ENCODE results near the gene ELP6. TPM values are rescaled to one million over a fixed set of nuclear protein-coding genes. Genes with fewer than 3 reads are reported as not detected.

The ELP6 gene
- total and polyA plus RNA-seq, 9 of the 15 experiments (the other 6 are each of a cell fraction or from before 2014, with no cell fraction given) = 76.9 to 198 (median 83.3) TPM

GRCh38 chr3:47533481-47533880 is 20.0 kb upstream of the ELP6 start:
- 61% methylated on average over 2 of the region's 2 CpGs for WGBS (ENCODE audit: insufficient coverage, low coverage, missing lambda C conversion rate)
- Histone ChIP-seq H3K4me1 (replicated peaks in 1 of 2; ENCODE audit: control insufficient read depth in 2 of 2, insufficient read depth in 2 of 2, low read length in 2 of 2) (peaks cover 8 to 13% of the 10 kb centered on the region in 2 experiments; a peak in 4 of 5 replicates), H3K9ac (ENCODE audit: insufficient read depth in 1 of 2, low read depth in 2 of 2, low read length in 2 of 2) (no peak overlapping the region), H3K27me3 (ENCODE audit: control insufficient read depth in 2 of 2, insufficient read depth in 2 of 2, low read length in 2 of 2) (no peaks in the 10 kb centered on the region), H2AFZ (ENCODE audit: low read depth, low read length) (peak overlapping the region; percentile 16; the same call in 1 of the 2 replicates), H3K9me3 (replicated peaks; ENCODE audit: control insufficient read depth, insufficient read depth, low read depth, low read length) (0 out of 2 replicates have a peak, but pooled peaks cover 3% of the 10 kb centered on the region), H4K20me1 (replicated peaks; ENCODE audit: control insufficient read depth, insufficient read depth, low read length) (no peaks in the 10 kb centered on the region), H3K27ac (ENCODE audit: extremely low read depth, low read depth, low read length) (no peak overlapping the region), H3K9me1 (ENCODE audit: control insufficient read depth, insufficient read depth, low read length) (no peaks in the 10 kb centered on the region), H3K4me2 (ENCODE audit: insufficient read depth, low read length) (no peak overlapping the region), H3K36me3 (ENCODE audit: control insufficient read depth, insufficient read depth, low read length) (no peaks in the 10 kb centered on the region), H3K4me3 (no peak overlapping the region), H3K79me2 (ENCODE audit: control insufficient read depth, insufficient read depth, low read length) (no peaks in the 10 kb centered on the region)
- no peak for FAIRE-seq
- DNase-seq (ENCODE audit: extremely low read depth in 1 of 4, low spot score in 3 of 4) = no peak
- in situ Hi-C loops (cut with MboI) (no loop called here), intact Hi-C loops (cut with micrococcal nuclease) (no loop called here)
- ATAC-seq = no peak
- no peak for TF ChIP-seq COPS2 (conservative IDR thresholded peaks at IDR 0.05)
- TF ChIP-seq GTF2E2 (tag; IDR thresholded peaks at IDR 0.05) = no peak
- no peak for TF ChIP-seq HBP1 (CRISPR knock-in tag; IDR thresholded peaks at IDR 0.05)
- no peak for TF ChIP-seq CREM (IDR thresholded peaks at IDR 0.05; ENCODE audit: low read depth)
- no peak for TF ChIP-seq ZNF445 (CRISPR knock-in tag; IDR thresholded peaks at IDR 0.05; ENCODE audit: low read depth)
- no peak for TF ChIP-seq PHF20 (IDR thresholded peaks at IDR 0.05; ENCODE audit: partially characterized antibody)
- BruUV-seq (replicated peaks) = no TSS peak
- CTCF ChIA-PET (ENCODE audit: low intra/inter-chr PET ratio) = no interaction called here
- POLR2A ChIA-PET = interaction anchor here (0.6 to 1.9 kb wide), 8 partner anchors 10 to 293 kb away, joined by 3 to 6 read pairs (median 3); no protein-coding TSS in a partner anchor
